HK-2 (cell line): ENCODE data around the gene LGALS16.
"Not testable (repeated sequence)": the region's sequence is repeated elsewhere in the genome, so short reads cannot be mapped to it uniquely, and the experiment has no call there.

Experiments
- DNase-seq: peaks from one replicate; pipeline ENCODE4 v3.0.0-alpha.2; 2018; ENCODE audit not compliant: unreplicated experiment

Gene LGALS16

GRCh38 chr19:39655613-39656012 lies at the start of gene LGALS16:
Gene LGALS16 (plus strand): TSS chr19:39655913. CDS start chr19:39655962, 49 bp downstream.
- DNase-seq = no peak

- no peak for DNase-seq
Observed at GRCh38 chr19:39607021-39607420, 48.7 kb upstream of the LGALS16 start.

- no peak for DNase-seq
Observed at GRCh38 chr19:39607561-39607960, 48.2 kb upstream of the LGALS16 start.

- no peak for DNase-seq
Observed at GRCh38 chr19:39613597-39613996, 42.1 kb upstream of the LGALS16 start.

- no peak for DNase-seq
Observed at GRCh38 chr19:39617745-39618144, 38.0 kb upstream of the LGALS16 start.

GRCh38 chr19:39623946-39624345 lies 31.8 kb upstream of the LGALS16 start:
- DNase-seq = no peak

GRCh38 chr19:39627631-39628030 lies 28.1 kb upstream of the LGALS16 start:
- not testable (repeated sequence) for DNase-seq

GRCh38 chr19:39631178-39631577 lies 24.5 kb upstream of the LGALS16 start:
- DNase-seq = no peak

- no peak for DNase-seq
Observed at GRCh38 chr19:39631626-39632025, 24.1 kb upstream of the LGALS16 start.

- no peak for DNase-seq
Observed at GRCh38 chr19:39637891-39638290, 17.8 kb upstream of the LGALS16 start.

- peak; percentile 8 for DNase-seq
Observed at GRCh38 chr19:39641773-39642172, 13.9 kb upstream of the LGALS16 start.

- DNase-seq = no peak
Observed at GRCh38 chr19:39643591-39643990, 12.1 kb upstream of the LGALS16 start.

GRCh38 chr19:39645800-39646411 lies 9.8 kb upstream of the LGALS16 start:
- DNase-seq = peak; percentile 16

- DNase-seq = no peak
Observed at GRCh38 chr19:39647918-39648317, 7.8 kb upstream of the LGALS16 start.

GRCh38 chr19:39659791-39660190 lies 4.1 kb downstream of the LGALS16 start:
- no peak for DNase-seq

- DNase-seq = no peak
Observed at GRCh38 chr19:39660661-39661060, 4.9 kb downstream of the LGALS16 start.

- no peak for DNase-seq
Observed at GRCh38 chr19:39661565-39661964, 5.9 kb downstream of the LGALS16 start.

GRCh38 chr19:39669860-39670259 lies 14.1 kb downstream of the LGALS16 start:
- not testable (repeated sequence) for DNase-seq

- no peak for DNase-seq
Observed at GRCh38 chr19:39670998-39671397, 15.3 kb downstream of the LGALS16 start.

GRCh38 chr19:39671739-39672363 lies 16.1 kb downstream of the LGALS16 start:
- DNase-seq = peak; percentile 20

GRCh38 chr19:39672473-39672872 lies 16.8 kb downstream of the LGALS16 start:
- DNase-seq = no peak

GRCh38 chr19:39673862-39674261 lies 18.1 kb downstream of the LGALS16 start:
- not testable (repeated sequence) for DNase-seq

GRCh38 chr19:39676004-39676403 lies 20.3 kb downstream of the LGALS16 start:
- DNase-seq = no peak
